Ishikawa (cell line): Measurements from ENCODE around the gene GM2A.

Experiments used
- EP300 ChIP-seq: IDR thresholded peaks from 2 replicates; pipeline ENCODE4 v1.6.1; 2012; ENCODE audit warnings: borderline replicate concordance
- TAF1 ChIP-seq: IDR thresholded peaks from 2 replicates; pipeline ENCODE4 v1.6.1; 2012; ENCODE audit warnings: low read depth, mild to moderate bottlenecking
- YY1 ChIP-seq: IDR thresholded peaks from 2 replicates; pipeline ENCODE4 v1.6.1; 2012; ENCODE audit warnings: low read depth

DNA sequence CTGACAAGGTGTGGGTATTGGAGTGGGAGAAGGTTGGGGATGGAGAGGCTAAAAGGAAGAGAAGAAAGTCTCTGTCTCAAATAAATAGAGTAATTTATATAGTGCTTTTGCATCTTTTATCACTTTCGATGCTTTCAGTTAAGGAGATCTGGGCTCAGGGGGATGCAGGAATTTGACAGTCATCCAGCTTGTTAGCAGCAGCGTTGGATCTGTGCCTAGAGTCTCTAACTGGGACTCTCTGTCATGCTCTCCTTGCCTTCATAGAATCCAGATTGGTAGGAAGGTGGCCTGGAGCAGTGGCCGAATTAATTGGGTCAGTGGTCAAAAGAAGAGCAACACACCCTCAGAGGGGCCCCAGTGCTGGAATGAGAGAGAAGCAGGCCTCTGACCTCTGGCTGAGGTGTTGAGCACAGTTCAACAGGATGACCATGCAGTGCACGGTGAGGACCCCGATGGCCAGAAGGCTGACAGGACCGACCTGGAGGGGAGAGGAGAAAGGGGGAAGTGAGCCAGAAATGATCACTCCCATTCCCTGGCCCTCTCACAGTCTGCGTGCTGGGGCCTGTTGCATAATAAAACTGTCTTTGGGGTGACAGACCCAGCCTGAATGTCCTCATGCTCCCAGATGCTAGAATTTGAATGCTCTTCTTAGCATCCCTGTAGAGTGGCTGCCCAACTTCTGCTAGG is 42.9 kb downstream of the GM2A start:
- no peak for TF ChIP-seq EP300
- no peak for TF ChIP-seq YY1
- no peak for TF ChIP-seq TAF1
